Fibroblast of lung (primary cell): Measurements from ENCODE around the gene SRPK3. TPM values are rescaled to one million over a fixed set of nuclear protein-coding genes. Genes with fewer than 3 reads are reported as not detected.
"Not testable (repeated sequence)": the region's sequence is repeated elsewhere in the genome, so short reads cannot be mapped to it uniquely, and the experiment has no call there.

Experiments
- DNase-seq, 2 donors: peaks; one replicate each; pipeline versions ENCODE4 v3.0.0 to v3.0.0-alpha.2; 2010; ENCODE audit warnings: low read depth in 2 of 2
- H2AFZ ChIP-seq: 2 replicates; pipeline ENCODE4 v1.5.1; 2012; ENCODE audit warnings: low read length, control low read depth, inconsistent platforms
- H3K27ac ChIP-seq: 2 replicates; pipeline ENCODE4 v1.5.1; 2011; ENCODE audit warnings: low read length, control low read depth; ENCODE audit not compliant: insufficient read depth
- H3K27me3 ChIP-seq: 2 replicates; pipeline ENCODE4 v1.5.1; 2011; ENCODE audit warnings: mild to moderate bottlenecking, low read length; ENCODE audit not compliant: control insufficient read depth, insufficient read depth
- H3K36me3 ChIP-seq: 2 replicates; pipeline ENCODE4 v1.5.1; 2011; ENCODE audit warnings: low read length; ENCODE audit not compliant: control insufficient read depth, insufficient read depth
- H3K4me1 ChIP-seq: 2 replicates; pipeline ENCODE4 v1.5.1; 2011; ENCODE audit warnings: low read length; ENCODE audit not compliant: control insufficient read depth, insufficient read depth; ENCODE audit errors: extremely low read depth
- H3K4me2 ChIP-seq: 2 replicates; pipeline ENCODE4 v1.5.1; 2011; ENCODE audit warnings: low read length, control low read depth; ENCODE audit not compliant: insufficient read depth; ENCODE audit errors: extremely low read depth
- H3K4me3 ChIP-seq, 4 experiments: fragments of 200-600 bp in 1 of 4; sonication (generic) in 1 of 4; replicated peaks in 1 of 4; 2 replicates each; pipeline ENCODE4 v1.5.1; 2011 to 2016; ENCODE audit warnings: low read length in 4 of 4, low read depth in 3 of 4, mild to moderate bottlenecking in 3 of 4, control low read depth in 2 of 4, inconsistent platforms in 1 of 4, mixed read lengths in 1 of 4; ENCODE audit not compliant: insufficient read depth in 1 of 4; ENCODE audit errors: control extremely low read depth in 1 of 4
- H3K79me2 ChIP-seq: 2 replicates; pipeline ENCODE4 v1.5.1; 2012; ENCODE audit warnings: mild to moderate bottlenecking, low read length, inconsistent platforms; ENCODE audit not compliant: control insufficient read depth, insufficient read depth
- H3K9ac ChIP-seq: 2 replicates; pipeline ENCODE4 v1.5.1; 2011; ENCODE audit warnings: mild to moderate bottlenecking, low read length, control low read depth; ENCODE audit not compliant: insufficient read depth
- H3K9me3 ChIP-seq: 2 replicates; pipeline ENCODE4 v1.5.1; 2012; ENCODE audit warnings: low read depth, low read length; ENCODE audit not compliant: control insufficient read depth, insufficient read depth
- H4K20me1 ChIP-seq: 2 replicates; pipeline ENCODE4 v1.5.1; 2011; ENCODE audit warnings: low read length; ENCODE audit not compliant: control insufficient read depth, insufficient read depth; ENCODE audit errors: extremely low read depth
- CTCF ChIP-seq, 2 donors: IDR thresholded peaks in 1 of 2; conservative IDR thresholded peaks in 1 of 2; 1 replicate in 1 of 2; 2 replicates in 1 of 2; pipeline ENCODE4 v1.5.1; 2011 to 2012; ENCODE audit warnings: low read length in 2 of 2, control low read depth in 1 of 2, inconsistent platforms in 1 of 2, low read depth in 1 of 2, mild to moderate bottlenecking in 1 of 2
- EZH2 ChIP-seq: IDR thresholded peaks from 2 replicates; pipeline ENCODE4 v1.5.1; 2012; ENCODE audit warnings: low read length, control low read depth, mild to moderate bottlenecking; ENCODE audit errors: missing control alignments
- polyA plus RNA-seq, 2 donors: library from polyadenylated mRNA; depleted of rRNA in 1 of 2; stranded (reverse) in 1 of 2; unstranded in 1 of 2; fragments of >200 nt; gene quantifications; 2 replicates each; pipeline ENCODE4 v1.2.1, GENCODE V29; 2011 to 2012; ENCODE audit warnings: missing spikeins in 1 of 2
- total RNA-seq: library from RNA; depleted of rRNA; stranded (reverse); fragments of >200 nt; gene quantifications from 2 replicates; pipeline ENCODE4 v1.2.1, GENCODE V29; 2014

Gene SRPK3
- total and polyA plus RNA-seq, 2 donors (not counting 1 experiment from before 2014, with no cell fraction given) = 0.40 to 0.83 TPM

GRCh38 chrX:153814591-153815315 lies 33.9 kb downstream of the SRPK3 start:
- Histone ChIP-seq H3K79me2 (no peaks in the 10 kb centered on the region), H2AFZ (no peak overlapping the region), H3K36me3 (no peaks in the 10 kb centered on the region), H3K4me2 (no peak overlapping the region), H3K4me3 (no peak overlapping the region), H3K9me3 (no peaks in the 10 kb centered on the region), H3K9ac (no peak overlapping the region), H3K27ac (no peak overlapping the region), H3K4me1 (no peaks in the 10 kb centered on the region), H4K20me1 (no peaks in the 10 kb centered on the region), H3K27me3 (no peaks in the 10 kb centered on the region)
- TF ChIP-seq EZH2 = no peak
- TF ChIP-seq CTCF (conservative IDR thresholded peaks at IDR 0.05 in 1 of 2, IDR thresholded peaks at IDR 0.05 in 1 of 2; ENCODE audit: low read depth in 1 of 2, low read length in 2 of 2) = no peak
- no peak for DNase-seq

GRCh38 chrX:153816831-153817690 lies 36.2 kb downstream of the SRPK3 start:
- Histone ChIP-seq H3K36me3 (no peaks in the 10 kb centered on the region), H3K4me2 (no peak overlapping the region), H3K27ac (no peak overlapping the region), H3K9me3 (no peaks in the 10 kb centered on the region), H2AFZ (no peak overlapping the region), H3K27me3 (no peaks in the 10 kb centered on the region), H3K4me1 (no peaks in the 10 kb centered on the region), H3K4me3 (no peak overlapping the region), H3K79me2 (no peaks in the 10 kb centered on the region), H3K9ac (no peak overlapping the region), H4K20me1 (no peaks in the 10 kb centered on the region)
- TF ChIP-seq CTCF (conservative IDR thresholded peaks at IDR 0.05 in 1 of 2, IDR thresholded peaks at IDR 0.05 in 1 of 2; ENCODE audit: low read depth in 1 of 2, low read length in 2 of 2) = no peak
- no peak for TF ChIP-seq EZH2
- no peak for DNase-seq

GRCh38 chrX:153818064-153818463 lies 37.2 kb downstream of the SRPK3 start:
- not testable (repeated sequence) for H3K4me3 ChIP-seq, H3K36me3 ChIP-seq, H3K4me2 ChIP-seq, H3K79me2 ChIP-seq, H3K9ac ChIP-seq, H2AFZ ChIP-seq, H3K9me3 ChIP-seq, DNase-seq, H3K27ac ChIP-seq, H4K20me1 ChIP-seq, H3K27me3 ChIP-seq, H3K4me1 ChIP-seq
